Epithelial cell of esophagus (primary cell): ENCODE measurements around the gene ARHGAP44.
A peak's percentile ranks its signal among the peaks of the same experiment; 100 is the strongest.

ENCODE experiments used
- DNase-seq: peaks from one replicate; pipeline ENCODE4 v3.0.0; 2010; ENCODE audit warnings: low read depth
- H3K4me3 ChIP-seq: 2 replicates; pipeline ENCODE4 v1.5.1; 2011; ENCODE audit warnings: mild to moderate bottlenecking, low read length, control low read depth
- TF ChIP-seq, protein P1 (sequence below): IDR thresholded peaks from 2 replicates; pipeline ENCODE4 v1.5.1; 2011; ENCODE audit warnings: low read depth, mild to moderate bottlenecking, low read length, control low read depth, inconsistent platforms; ENCODE audit not compliant: insufficient read depth; ENCODE audit errors: missing control alignments

ARHGAP44 gene

DNA sequence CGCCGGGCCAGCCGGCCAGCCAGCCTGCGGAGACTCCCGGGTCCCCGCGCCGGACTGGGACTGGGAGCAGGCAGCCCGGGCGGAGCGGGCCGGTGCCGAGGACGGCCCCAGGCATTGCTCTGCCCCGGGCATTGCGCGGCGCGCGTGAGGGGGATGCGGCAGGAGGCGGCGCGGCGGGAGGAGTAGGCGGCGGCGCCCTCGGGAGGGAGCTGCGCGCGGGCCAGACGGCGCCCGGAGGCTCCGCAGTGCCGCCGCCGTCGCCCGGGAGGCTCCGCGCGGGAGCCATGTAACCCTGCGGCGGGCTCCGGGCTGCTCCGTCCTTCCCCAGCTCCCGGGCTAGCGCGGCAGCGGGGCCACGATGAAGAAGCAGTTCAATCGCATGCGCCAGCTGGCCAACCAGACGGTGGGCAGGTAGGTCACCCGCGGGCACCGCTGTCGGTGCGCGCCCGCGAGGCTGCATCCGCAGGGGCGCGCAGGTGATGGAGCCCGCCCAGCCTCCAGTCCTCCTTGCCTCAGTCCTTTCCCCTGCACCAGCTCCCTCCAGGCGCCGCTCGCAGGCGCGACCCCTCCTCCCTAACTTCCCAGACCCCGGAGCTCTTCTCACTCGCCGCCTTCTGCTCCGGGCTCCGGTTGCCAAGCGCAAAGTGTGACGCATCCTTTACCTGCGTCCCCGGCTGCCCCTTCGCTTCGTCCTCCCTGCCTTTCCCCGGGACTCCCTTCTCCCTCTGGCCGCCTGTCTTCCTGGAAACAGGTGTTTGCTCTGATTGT, at the start of gene ARHGAP44:
ARHGAP44 (plus strand) TSS at position 18 of the 768 bp plus-strand sequence; CDS start at position 359, 341 bp downstream.
- TF ChIP-seq, protein P1, sequence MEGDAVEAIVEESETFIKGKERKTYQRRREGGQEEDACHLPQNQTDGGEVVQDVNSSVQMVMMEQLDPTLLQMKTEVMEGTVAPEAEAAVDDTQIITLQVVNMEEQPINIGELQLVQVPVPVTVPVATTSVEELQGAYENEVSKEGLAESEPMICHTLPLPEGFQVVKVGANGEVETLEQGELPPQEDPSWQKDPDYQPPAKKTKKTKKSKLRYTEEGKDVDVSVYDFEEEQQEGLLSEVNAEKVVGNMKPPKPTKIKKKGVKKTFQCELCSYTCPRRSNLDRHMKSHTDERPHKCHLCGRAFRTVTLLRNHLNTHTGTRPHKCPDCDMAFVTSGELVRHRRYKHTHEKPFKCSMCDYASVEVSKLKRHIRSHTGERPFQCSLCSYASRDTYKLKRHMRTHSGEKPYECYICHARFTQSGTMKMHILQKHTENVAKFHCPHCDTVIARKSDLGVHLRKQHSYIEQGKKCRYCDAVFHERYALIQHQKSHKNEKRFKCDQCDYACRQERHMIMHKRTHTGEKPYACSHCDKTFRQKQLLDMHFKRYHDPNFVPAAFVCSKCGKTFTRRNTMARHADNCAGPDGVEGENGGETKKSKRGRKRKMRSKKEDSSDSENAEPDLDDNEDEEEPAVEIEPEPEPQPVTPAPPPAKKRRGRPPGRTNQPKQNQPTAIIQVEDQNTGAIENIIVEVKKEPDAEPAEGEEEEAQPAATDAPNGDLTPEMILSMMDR = no peak

DNA sequence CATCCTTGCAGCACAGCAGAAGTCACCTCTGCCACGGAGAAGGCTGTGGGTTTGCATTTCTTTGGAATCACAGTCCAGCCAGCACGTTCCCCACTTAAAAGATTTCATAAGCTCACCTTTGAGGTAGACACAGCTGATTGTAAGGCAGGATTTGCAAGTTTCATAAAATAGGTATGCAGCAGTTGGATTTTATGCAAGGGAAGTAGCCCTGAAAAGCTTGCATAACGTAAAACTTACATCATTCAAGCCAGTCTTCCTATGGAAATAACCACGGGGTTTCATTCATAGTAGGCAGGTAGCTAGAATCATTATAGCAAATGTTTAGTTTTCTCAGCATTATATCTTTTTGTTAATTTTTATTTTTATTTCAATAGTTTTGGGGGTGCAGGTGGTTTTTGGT, 49.8 kb upstream of the ARHGAP44 start:
- DNase-seq = peak; percentile 31
- no peak overlapping the region for H3K4me3 ChIP-seq
- TF ChIP-seq, protein P1 = no peak

More for the DNA sequence above, at the start of gene ARHGAP44:
- DNase-seq = peak; percentile 14
- H3K4me3 ChIP-seq = peak within 1 kb of the TSS; percentile 52

GRCh38 chr17:12743046-12743445, 46.3 kb upstream of the ARHGAP44 start:
- no peak overlapping the region for H3K4me3 ChIP-seq
- TF ChIP-seq, protein P1 = no peak
- DNase-seq = no peak

DNA sequence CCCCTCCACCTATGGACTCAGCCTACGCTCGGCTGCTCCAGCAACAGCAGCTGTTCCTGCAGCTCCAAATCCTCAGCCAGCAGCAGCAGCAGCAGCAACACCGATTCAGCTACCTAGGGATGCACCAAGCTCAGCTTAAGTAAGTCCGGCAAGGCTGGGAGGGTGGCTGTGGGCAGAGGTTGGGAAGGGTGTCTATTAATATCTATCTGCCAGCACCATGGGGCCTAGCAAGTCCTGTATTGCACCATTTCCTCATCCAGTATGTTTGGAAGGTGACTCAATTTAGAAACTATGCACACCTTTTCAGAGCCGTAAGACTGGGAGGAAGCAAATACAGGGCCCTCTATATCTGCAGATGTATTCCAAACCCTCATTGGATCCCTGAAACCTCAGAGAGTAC, 45.0 kb upstream of the ARHGAP44 start:
- peak; percentile 73 for DNase-seq
- TF ChIP-seq, protein P1 = no peak
- H3K4me3 ChIP-seq = no peak overlapping the region

DNA sequence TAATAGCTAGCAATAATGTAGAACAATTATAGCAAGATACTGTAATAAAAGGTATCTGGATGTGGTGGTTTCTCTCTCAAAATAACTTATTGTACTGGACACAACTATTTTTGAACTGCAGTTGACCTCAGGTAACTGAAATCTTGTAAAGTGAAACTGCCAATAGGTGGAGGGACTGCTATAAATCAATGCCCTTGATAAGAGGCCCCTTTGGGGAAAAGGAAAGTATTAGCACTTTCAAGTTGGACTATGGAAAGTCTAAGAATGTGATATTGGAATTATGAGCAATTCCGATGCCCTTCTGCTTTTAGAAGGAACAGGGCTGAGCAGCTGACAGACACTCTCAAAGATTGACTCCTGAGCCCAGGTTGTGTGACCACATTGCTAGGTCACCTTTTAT, 44.5 kb upstream of the ARHGAP44 start:
- no peak overlapping the region for H3K4me3 ChIP-seq
- TF ChIP-seq, protein P1 = no peak
- DNase-seq = no peak

- TF ChIP-seq, protein P1 = no peak
- no peak overlapping the region for H3K4me3 ChIP-seq
- DNase-seq = no peak
These were observed 43.8 kb upstream of the ARHGAP44 start for GRCh38 chr17:12745486-12745885.

GRCh38 chr17:12756786-12757185, 32.5 kb upstream of the ARHGAP44 start:
- TF ChIP-seq, protein P1 = no peak
- DNase-seq = no peak
- no peak overlapping the region for H3K4me3 ChIP-seq
